Fibroblast of lung (primary cell): ENCODE results near the gene CHN1.

Experiments used
- EZH2 ChIP-seq: IDR thresholded peaks from 2 replicates; pipeline ENCODE4 v1.5.1; 2012; ENCODE audit warnings: low read length, control low read depth, mild to moderate bottlenecking; ENCODE audit errors: missing control alignments
- TF ChIP-seq, protein P1 (sequence below), 2 donors: IDR thresholded peaks in 1 of 2; conservative IDR thresholded peaks in 1 of 2; 1 replicate in 1 of 2; 2 replicates in 1 of 2; pipeline ENCODE4 v1.5.1; 2011 to 2012; ENCODE audit warnings: low read length in 2 of 2, control low read depth in 1 of 2, inconsistent platforms in 1 of 2, low read depth in 1 of 2, mild to moderate bottlenecking in 1 of 2

- TF ChIP-seq, protein P1, sequence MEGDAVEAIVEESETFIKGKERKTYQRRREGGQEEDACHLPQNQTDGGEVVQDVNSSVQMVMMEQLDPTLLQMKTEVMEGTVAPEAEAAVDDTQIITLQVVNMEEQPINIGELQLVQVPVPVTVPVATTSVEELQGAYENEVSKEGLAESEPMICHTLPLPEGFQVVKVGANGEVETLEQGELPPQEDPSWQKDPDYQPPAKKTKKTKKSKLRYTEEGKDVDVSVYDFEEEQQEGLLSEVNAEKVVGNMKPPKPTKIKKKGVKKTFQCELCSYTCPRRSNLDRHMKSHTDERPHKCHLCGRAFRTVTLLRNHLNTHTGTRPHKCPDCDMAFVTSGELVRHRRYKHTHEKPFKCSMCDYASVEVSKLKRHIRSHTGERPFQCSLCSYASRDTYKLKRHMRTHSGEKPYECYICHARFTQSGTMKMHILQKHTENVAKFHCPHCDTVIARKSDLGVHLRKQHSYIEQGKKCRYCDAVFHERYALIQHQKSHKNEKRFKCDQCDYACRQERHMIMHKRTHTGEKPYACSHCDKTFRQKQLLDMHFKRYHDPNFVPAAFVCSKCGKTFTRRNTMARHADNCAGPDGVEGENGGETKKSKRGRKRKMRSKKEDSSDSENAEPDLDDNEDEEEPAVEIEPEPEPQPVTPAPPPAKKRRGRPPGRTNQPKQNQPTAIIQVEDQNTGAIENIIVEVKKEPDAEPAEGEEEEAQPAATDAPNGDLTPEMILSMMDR (conservative IDR thresholded peaks at IDR 0.05 in 1 of 2, IDR thresholded peaks at IDR 0.05 in 1 of 2; ENCODE audit: low read depth in 1 of 2, low read length in 2 of 2), result peak; percentile 47 to 60
- TF ChIP-seq EZH2, result no peak
These were observed 19.6 kb downstream of the CHN1 start for GRCh38 chr2:174985614-174986013.
